ENCODE data around the gene CSKMT. TPM values are rescaled to one million over a fixed set of nuclear protein-coding genes. Genes with fewer than 3 reads are reported as not detected.
"Not testable (repeated sequence)": the region's sequence is repeated elsewhere in the genome, so short reads cannot be mapped to it uniquely, and the experiment has no call there.

The CSKMT gene
- 1 to 10 TPM; 4.4 to 6.6 (median 6.0) TPM for polyA plus RNA-seq (ENCODE audit: insufficient read length in 4 of 4)

GRCh38 chr11:62665075-62665598 is at the start of gene CSKMT, which contains the start of gene C11orf98:
CSKMT (plus strand) TSS chr11:62665312; CDS start chr11:62665880, 568 bp downstream.
C11orf98 (minus strand) TSS chr11:62665210; CDS start chr11:62665169, 41 bp downstream.
- DNase-seq (ENCODE audit: low read depth in 4 of 4, low spot score in 3 of 4), result peak; percentile 90 to 94 (median 92)

GRCh38 chr11:62615521-62615920 is 49.6 kb upstream of the CSKMT start:
- no peak for DNase-seq (ENCODE audit: low read depth in 4 of 4, low spot score in 3 of 4)

- DNase-seq (ENCODE audit: low read depth in 4 of 4, low spot score in 3 of 4), result not testable (repeated sequence)
These were observed 48.2 kb upstream of the CSKMT start for GRCh38 chr11:62616957-62617356.

GRCh38 chr11:62621027-62621566 is 44.0 kb upstream of the CSKMT start:
- no peak for DNase-seq (ENCODE audit: low read depth in 4 of 4, low spot score in 3 of 4)

- peak; percentile 87 to 94 (median 91) for DNase-seq (ENCODE audit: low read depth in 4 of 4, low spot score in 3 of 4)
These were observed 43.3 kb upstream of the CSKMT start, which contains the start of gene B3GAT3 for GRCh38 chr11:62621567-62622470. B3GAT3 (minus strand) TSS chr11:62621986; CDS start chr11:62621947, 39 bp downstream.

GRCh38 chr11:62622476-62623089 is 42.5 kb upstream of the CSKMT start:
- no peak for DNase-seq (ENCODE audit: low read depth in 4 of 4, low spot score in 3 of 4)

GRCh38 chr11:62627713-62628112 is 37.4 kb upstream of the CSKMT start:
- no peak for DNase-seq (ENCODE audit: low read depth in 4 of 4, low spot score in 3 of 4)

GRCh38 chr11:62632492-62632891 is 32.6 kb upstream of the CSKMT start:
- DNase-seq (ENCODE audit: low read depth in 4 of 4, low spot score in 3 of 4), result no peak

- DNase-seq (ENCODE audit: low read depth in 4 of 4, low spot score in 3 of 4), result no peak
These were observed 20.9 kb upstream of the CSKMT start for GRCh38 chr11:62644220-62644619.

- DNase-seq (ENCODE audit: low read depth in 4 of 4, low spot score in 3 of 4), result no peak
These were observed 19.5 kb upstream of the CSKMT start for GRCh38 chr11:62645671-62645945.

- peak; percentile 89 to 97 (median 96) for DNase-seq (ENCODE audit: low read depth in 4 of 4, low spot score in 3 of 4)
These were observed 18.9 kb upstream of the CSKMT start, which contains the start of gene GANAB for GRCh38 chr11:62645946-62646824. GANAB (minus strand) TSS chr11:62646613; CDS start chr11:62646599, 14 bp downstream.

- DNase-seq (ENCODE audit: low read depth in 4 of 4, low spot score in 3 of 4), result no peak
These were observed 18.1 kb upstream of the CSKMT start for GRCh38 chr11:62646825-62647608.

- DNase-seq (ENCODE audit: low read depth in 4 of 4, low spot score in 3 of 4), result no peak
These were observed 17.5 kb upstream of the CSKMT start for GRCh38 chr11:62647609-62648005.

- no peak for DNase-seq (ENCODE audit: low read depth in 4 of 4, low spot score in 3 of 4)
These were observed 16.7 kb upstream of the CSKMT start for GRCh38 chr11:62648185-62648966.

- no peak for DNase-seq (ENCODE audit: low read depth in 4 of 4, low spot score in 3 of 4)
These were observed 16.1 kb upstream of the CSKMT start for GRCh38 chr11:62648967-62649364.

GRCh38 chr11:62649486-62649885 is 15.6 kb upstream of the CSKMT start:
- no peak for DNase-seq (ENCODE audit: low read depth in 4 of 4, low spot score in 3 of 4)

GRCh38 chr11:62650283-62650682 is 14.8 kb upstream of the CSKMT start:
- not testable (repeated sequence) for DNase-seq (ENCODE audit: low read depth in 4 of 4, low spot score in 3 of 4)

- no peak for DNase-seq (ENCODE audit: low read depth in 4 of 4, low spot score in 3 of 4)
These were observed 12.7 kb upstream of the CSKMT start for GRCh38 chr11:62652161-62653006.
